H1 (cell line): Measurements from ENCODE around the gene DNAJB8.

Experiments
- KDM5A ChIP-seq: fragments of 200-600 bp; IDR thresholded peaks from 2 replicates; pipeline ENCODE4 v1.7.1; 2012; ENCODE audit warnings: mild to moderate bottlenecking, low read length, inconsistent platforms, mixed read lengths
- SUZ12 ChIP-seq: fragments of 200-600 bp; sonication (generic); IDR thresholded peaks from 2 replicates; pipeline ENCODE4 v1.6.1; 2012; ENCODE audit warnings: mild to moderate bottlenecking, inconsistent platforms, low read length, moderate library complexity, mixed read lengths

GRCh38 chr3:128491941-128492670, 25.4 kb upstream of the DNAJB8 start:
- no peak for TF ChIP-seq KDM5A
- TF ChIP-seq SUZ12 = peak; percentile 89
